NCI-H128 (cell line): Measurements from ENCODE around the gene SULF2.

Experiments
- DNase-seq: peaks from one replicate; lab custom pipeline; 2025; ENCODE audit not compliant: unreplicated experiment; lab: John Stamatoyannopoulos, UW

SULF2 gene

GRCh38 chr20:47672886-47673670 is 112.2 kb downstream of the SULF2 start:
- no peak for DNase-seq

DNA sequence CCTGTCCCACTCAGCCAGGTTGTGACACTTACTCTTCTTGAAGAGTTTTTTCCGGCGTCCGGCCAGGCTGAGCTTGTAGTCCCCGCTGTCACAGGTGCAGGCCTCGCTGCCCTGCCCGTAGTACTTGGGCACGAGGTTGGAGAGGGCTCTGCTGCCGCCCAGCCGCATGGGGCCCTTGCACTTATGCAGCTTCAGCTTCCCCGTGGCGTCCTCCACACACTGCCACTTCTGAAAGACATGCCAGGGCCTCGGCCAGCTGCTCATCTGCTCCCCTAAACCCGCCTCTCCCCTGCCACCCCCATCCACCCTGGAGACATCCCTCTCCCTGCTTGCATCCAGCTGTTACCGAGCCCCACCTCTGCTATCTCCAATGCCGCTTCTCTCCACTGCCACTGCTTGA is 113.1 kb downstream of the SULF2 start:
- DNase-seq = no peak

DNA sequence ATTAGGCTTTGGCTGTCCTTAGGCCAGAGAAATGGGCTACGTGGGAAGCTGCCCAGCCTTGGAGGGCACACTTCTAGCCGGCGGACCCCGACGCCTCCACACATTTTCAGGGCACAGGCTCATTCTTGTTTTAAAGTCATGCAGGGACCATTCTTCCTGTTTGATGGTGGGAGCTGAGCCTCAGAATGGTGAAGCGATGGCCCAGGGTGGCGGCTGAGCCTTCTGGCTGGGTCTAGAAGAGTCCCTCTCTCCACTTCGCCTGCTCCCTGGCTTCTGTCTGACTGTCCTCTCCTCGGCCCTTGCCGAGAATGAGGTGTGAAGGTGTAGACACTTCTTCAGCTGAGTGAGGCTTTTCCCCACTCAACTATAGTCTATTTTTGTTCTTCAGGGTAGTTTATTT is 114.4 kb downstream of the SULF2 start:
- no peak for DNase-seq

DNA sequence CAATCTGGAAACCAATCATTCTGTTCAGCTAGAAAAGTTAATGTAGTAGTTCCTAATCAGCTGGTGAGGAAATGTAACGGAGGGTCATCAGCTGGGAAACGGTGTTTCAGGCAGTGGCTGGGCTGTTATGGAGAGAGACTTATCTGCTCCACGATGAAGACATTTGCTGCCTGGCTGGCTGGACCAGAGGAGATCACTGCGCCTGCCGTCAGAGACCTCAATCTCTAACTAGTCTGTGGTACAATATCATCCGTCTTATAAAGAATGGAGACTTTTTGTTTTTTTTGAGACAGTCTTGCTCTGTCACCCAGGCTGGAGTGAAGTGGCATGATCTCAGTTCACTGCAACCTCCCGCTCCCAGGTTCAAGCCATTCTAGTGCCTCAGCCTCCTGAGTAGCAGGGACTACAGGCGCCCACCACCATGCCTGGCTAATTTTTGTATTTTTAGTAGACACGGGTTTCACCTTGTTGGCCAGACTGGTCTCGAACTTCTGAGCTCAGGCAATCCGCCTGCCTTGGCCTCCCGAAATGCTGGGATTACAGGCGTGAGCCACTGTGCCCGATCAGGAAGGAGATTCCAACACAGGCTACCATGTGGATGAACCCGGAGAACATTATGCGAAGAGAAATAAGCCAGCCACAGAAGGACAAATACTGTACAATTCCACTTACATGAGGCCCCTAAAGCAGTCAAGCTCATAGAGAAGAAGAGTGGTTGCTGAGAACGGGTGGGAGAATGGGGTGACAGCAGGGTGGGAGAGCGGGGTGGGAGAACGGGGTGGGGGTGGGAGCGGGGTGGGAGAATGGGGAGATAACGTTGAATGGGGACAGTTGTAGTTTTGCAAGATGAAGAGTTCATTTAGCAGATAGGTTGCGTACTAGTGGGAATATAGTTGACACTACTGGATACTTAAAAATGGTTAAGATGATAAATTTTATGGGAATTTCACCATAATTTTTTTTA is 115.1 kb downstream of the SULF2 start:
- no peak for DNase-seq

DNA sequence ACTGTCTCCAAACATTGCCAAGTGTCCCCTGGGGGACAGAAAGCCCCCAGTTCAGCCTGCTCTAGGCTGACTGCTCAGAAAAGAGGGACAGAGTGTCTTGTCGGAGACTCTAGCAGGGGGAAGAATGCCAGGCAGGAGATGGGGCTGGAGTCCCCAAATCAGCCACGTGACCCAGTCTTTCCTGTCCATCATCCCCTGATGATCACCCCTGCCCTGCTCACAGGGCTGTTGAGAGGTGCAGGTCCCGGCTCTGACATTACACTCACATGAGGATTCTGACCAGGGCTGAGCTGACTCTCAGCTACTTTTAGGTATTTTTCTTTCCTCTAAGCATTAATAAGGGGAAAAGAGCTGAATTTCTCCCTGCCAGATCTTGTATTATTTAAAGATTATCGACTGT is 115.8 kb downstream of the SULF2 start:
- no peak for DNase-seq

GRCh38 chr20:47669152-47669425 is 116.2 kb downstream of the SULF2 start:
- DNase-seq = no peak

DNA sequence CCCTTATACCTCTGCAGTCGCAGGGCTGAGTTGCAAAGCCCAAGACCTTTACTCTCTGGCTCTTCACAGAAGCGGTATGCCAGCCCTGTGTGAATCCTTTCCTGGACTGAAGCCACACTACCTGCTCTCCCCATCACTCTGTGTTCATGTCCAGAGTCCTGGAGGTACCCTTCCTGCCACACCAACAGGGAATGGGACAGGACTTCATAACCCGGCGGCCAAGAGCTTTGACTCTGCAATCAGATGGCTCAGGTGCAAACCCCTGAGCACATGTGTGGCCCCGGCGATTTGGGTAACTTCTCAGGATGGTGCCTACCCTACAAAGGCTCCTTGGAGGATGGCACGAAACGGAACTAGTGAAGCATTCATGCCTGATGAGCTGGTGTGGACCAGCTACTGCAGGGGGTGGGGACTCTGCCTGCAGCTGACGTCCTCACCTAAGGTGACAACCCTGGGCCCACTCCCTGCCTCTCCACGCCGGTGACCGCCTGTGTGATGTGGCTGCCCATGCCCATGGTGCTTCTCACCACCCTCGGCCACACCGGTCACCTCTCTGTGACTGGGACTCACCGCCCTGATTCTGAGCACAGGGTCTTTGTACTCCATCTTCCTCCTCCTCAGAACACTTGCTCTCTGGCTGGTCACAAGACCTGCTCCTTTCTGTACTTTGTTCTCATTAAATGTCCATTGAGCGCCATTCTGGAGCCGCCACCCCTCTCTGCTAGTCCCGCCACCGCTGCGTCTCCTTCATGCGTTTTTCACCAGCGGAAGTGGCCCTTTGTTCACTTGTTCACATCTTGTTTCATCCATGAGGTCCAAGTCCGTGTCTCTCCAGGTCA is 116.7 kb downstream of the SULF2 start:
- DNase-seq = no peak

- no peak for DNase-seq
Measured at GRCh38 chr20:47667531-47668312, 117.6 kb downstream of the SULF2 start.

DNA sequence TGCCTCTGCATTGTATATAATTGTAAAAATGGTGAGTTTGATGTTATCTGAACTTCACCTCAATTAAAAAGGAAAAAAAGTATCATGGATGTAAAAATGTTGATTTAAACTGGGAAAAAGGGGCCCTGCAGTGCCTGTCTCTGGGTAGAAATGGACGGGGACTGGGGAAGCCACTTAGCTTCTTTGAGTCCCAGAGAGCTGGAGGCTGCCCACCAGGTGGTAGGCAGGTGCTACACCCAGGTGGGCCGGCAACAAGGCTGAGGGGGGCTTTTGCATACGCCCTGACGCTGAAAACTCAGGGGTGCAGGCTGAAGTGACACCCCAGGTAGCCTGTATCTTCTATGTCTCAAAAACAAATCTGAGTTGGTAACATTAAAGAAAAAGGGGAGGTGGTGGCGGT is 118.2 kb downstream of the SULF2 start:
- DNase-seq = no peak

DNA sequence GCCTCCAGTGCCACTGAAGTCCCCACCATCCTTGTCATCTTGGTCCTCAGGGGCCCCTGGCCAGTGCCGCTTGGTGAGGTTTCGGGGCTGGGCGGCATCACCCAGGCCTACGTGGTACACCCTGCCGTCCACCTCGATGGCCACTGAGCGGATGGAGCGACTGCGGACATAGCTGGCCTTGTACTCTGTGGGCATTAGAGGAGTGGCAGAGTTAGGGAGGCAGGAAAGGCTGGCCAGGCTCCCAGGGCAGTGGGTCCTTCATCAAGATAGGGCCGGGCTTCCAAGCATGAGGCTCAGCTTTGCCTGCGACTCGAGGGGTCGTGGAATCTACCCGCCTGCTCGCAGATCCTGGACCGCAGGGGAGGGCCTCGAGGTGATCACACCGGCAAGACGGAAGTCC is 119.0 kb downstream of the SULF2 start:
- no peak for DNase-seq

DNA sequence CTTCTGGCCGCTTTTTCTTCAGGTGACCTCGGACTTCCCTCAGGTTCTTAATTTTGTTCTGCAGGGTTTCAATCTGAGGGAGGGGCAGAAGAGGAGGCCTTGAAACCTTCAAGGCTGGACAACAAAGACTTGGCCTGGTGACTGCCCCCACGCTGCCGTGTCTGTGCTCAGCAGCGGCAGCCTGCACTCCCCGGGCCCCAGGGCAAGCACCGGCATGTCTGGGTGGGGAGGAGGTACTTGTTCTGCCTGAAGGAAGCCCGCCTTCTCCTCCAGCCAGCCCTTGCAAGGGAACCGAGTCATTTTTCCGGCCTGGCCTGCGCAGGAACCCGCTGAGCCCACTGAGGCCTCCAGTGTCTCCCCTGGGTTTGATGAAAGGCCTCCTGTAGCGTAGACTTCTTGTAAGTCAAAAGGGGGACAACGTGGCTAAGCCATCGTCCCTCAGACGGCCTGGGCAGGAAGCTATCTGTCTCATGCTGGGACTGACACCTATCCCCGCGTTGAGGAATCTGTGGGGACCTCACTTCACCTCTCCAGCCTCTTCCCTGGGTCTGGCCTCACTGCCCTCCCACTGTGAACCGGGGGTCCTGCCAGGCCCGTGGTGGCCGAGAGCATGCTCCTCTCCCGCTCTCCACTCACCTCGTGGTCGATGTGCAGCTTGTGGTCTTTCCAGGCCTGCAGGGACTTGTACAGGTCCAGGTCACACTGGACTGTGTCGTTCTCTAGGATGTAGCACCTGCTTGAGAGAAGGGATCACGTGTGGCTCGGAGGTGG is 119.9 kb downstream of the SULF2 start:
- no peak for DNase-seq

DNA sequence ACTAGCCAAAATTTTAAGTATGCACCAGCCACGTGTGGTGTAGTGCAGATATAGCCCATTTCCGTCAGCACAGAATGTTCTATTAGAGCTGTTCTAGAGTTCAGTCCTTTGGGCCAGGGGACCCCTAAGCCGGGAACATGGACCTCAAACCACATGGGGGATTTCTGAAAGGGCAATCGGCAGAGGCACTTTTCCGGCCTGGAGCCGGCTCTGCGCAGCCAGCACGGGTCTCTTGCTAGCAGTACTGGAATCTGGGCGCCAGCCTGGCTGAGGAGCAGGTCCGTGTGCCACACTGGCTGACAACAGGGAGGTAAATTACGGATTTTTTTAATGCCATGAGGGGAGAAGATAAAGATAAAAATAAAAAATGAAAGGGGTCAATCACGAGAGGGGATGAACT is 120.5 kb downstream of the SULF2 start:
- DNase-seq = no peak

GRCh38 chr20:47664068-47664437 is 121.2 kb downstream of the SULF2 start:
- DNase-seq = no peak

DNA sequence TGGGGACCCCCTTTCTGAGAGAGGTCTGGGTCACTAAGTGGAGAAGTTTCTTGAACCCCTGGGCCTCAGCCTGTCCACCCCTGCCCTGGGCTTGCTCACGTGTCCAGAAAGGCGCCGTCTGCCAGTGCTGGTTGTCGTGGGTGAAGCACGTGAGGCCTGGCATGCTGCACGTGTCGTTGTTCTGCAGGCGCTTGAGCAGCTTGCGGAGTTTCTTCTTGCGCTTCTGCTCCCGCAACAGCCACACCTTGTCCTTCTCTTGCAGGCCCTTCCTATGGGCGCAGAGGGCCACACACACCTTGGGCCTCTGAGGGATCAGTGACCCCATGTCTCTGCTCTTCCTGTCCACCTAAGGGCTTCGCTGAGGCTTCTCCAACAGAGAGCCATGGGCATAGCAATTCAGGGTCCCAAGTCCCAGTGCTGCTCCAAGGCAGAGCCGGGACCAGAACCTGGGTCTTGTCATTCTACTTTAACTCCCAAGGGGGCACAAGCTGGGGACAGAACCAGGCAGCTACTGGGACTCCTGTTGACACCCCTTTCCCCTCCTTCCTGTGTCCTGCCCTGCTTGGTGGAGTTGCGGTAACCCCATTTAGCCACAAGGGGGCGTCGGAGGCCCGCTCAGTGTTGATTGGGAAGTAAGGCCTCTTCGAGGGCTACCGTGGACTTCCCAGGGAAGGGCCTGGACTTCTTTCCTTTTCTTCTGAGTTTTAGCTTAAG is 121.8 kb downstream of the SULF2 start:
- peak; percentile 52 for DNase-seq

GRCh38 chr20:47662483-47663353 is 122.6 kb downstream of the SULF2 start:
- no peak for DNase-seq

DNA sequence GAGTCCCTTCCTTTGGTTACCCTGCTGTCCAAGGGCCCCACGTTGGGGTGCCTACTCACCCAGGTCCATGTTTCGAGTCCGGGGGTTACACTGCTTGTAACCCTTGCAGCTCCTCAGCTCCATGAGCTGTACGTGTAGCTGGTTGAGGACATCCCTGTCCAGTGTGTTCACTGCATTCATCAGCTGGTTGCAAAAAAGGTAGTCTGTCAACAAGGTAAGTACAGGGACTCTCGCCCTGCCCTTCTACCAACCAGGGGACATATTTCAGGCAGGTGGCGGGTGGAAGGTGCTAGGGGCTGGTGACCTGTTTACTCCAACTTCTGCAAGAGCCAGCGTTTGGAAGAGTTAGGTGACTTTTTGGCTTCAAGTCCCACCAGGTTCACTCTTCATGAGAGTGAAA is 123.6 kb downstream of the SULF2 start:
- no peak for DNase-seq

DNA sequence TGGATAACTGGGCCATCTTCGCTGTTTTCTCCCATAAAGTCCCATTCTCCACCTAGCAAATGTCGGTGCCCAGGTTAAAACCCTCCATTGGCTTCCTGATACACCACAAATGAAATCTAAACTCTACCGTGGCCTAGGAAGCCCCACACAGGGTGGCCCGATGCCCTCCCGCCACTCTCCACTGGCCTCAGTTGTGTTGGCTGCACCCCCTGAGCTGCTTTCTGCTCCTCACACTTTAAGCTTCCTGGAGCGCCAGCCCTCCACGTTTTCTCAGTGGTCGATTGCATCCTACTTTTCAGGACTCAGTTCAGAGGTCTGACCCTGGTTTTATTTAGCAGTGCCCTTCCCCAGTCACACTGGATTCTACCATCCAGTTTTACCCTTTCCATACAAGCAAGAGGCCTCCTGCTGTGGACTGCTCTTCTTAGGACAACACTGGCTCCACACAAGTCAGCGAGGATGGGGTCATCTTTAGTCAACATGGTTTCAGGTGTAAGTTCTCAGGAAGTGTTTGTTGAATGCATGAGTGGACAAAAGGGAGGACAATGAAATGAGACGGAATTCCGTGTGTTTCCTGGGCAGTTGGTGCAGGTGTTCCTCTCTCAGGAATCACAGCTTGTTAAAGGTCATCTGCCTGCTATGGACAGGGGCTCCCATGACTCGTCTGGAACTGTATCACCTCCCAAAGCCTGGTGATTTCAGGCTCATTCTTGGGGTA is 124.1 kb downstream of the SULF2 start:
- no peak for DNase-seq

DNA sequence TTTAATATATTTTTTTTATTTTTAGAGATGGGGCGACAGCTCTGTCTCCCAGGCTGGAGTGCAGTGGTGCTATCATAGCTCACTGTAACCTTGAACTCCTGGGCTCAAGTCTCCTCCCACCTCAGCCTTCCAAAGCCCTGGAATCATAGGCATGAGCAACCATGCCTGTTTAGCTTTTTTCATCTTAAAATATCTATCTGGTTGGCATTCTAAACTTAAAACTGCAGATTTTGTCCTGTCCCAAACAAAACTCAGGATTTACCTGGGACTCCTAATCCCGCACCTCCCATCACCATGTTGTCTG is 124.7 kb downstream of the SULF2 start:
- DNase-seq = no peak
